Omental fat pad (tissue), 4 donors: ENCODE measurements around the gene SLC2A4RG. TPM values are rescaled to one million over a fixed set of nuclear protein-coding genes. Genes with fewer than 3 reads are reported as not detected.
A peak's percentile ranks its signal among the peaks of the same experiment; 100 is the strongest.

Source experiments
- ATAC-seq: fragments of 150-250 bp; one replicate; pipeline ENCODE4 v1.9.1; 2016; ENCODE audit warnings: mild to moderate bottlenecking, moderate library complexity; ENCODE audit not compliant: low FRiP score
- DNase-seq: peaks from one replicate; pipeline ENCODE4 v3.0.0-alpha.2; 2019; ENCODE audit warnings: low spot score
- total RNA-seq, 4 donors: library from RNA; depleted of rRNA; stranded (reverse); fragments of >200 nt; gene quantifications; one replicate each; pipeline ENCODE4 v1.1.0, GENCODE V29; 2016
- TF ChIP-seq, protein P1 (sequence below), 3 donors: fragments of 450-650 bp; IDR thresholded peaks; one replicate each; pipeline ENCODE4 v1.5.1; 2016 to 2017; ENCODE audit warnings: antibody characterized with exemption in 3 of 3, mild to moderate bottlenecking in 3 of 3, moderate library complexity in 2 of 3

Gene SLC2A4RG
- total RNA-seq, 4 donors from 2014 or later = 25.3 to 82.0 (median 40.9) TPM

DNA sequence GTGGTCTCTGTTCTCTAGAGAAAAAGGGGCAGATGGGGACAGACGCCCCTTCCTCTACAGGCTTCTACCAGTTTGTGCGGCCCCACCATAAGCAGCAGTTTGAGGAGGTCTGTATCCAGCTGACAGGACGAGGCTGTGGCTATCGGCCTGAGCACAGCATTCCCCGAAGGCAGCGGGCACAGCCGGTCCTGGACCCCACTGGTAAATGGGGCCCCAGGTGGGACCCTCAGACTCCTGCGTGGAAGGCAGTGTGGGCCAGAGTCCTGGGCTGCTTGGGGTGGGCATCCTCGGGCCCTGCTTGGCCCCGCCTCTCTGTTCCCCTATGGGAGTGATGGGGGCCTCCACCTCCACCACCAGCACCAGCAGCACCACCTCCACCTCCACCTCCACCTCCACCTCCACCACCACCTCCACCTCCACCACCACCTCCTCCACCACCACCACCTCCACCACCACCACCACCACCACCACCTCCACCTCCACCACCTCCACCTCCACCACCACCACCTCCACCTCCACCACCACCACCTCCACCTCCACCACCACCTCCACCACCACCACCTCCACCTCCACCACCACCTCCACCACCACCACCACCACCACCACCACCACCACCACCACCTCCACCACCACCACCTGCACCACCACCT lies 46.4 kb upstream of the SLC2A4RG start:
- ATAC-seq (no peak), DNase-seq (no peak)
- TF ChIP-seq, protein P1, sequence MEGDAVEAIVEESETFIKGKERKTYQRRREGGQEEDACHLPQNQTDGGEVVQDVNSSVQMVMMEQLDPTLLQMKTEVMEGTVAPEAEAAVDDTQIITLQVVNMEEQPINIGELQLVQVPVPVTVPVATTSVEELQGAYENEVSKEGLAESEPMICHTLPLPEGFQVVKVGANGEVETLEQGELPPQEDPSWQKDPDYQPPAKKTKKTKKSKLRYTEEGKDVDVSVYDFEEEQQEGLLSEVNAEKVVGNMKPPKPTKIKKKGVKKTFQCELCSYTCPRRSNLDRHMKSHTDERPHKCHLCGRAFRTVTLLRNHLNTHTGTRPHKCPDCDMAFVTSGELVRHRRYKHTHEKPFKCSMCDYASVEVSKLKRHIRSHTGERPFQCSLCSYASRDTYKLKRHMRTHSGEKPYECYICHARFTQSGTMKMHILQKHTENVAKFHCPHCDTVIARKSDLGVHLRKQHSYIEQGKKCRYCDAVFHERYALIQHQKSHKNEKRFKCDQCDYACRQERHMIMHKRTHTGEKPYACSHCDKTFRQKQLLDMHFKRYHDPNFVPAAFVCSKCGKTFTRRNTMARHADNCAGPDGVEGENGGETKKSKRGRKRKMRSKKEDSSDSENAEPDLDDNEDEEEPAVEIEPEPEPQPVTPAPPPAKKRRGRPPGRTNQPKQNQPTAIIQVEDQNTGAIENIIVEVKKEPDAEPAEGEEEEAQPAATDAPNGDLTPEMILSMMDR (IDR thresholded peaks at IDR 0.05) = no peak

DNA sequence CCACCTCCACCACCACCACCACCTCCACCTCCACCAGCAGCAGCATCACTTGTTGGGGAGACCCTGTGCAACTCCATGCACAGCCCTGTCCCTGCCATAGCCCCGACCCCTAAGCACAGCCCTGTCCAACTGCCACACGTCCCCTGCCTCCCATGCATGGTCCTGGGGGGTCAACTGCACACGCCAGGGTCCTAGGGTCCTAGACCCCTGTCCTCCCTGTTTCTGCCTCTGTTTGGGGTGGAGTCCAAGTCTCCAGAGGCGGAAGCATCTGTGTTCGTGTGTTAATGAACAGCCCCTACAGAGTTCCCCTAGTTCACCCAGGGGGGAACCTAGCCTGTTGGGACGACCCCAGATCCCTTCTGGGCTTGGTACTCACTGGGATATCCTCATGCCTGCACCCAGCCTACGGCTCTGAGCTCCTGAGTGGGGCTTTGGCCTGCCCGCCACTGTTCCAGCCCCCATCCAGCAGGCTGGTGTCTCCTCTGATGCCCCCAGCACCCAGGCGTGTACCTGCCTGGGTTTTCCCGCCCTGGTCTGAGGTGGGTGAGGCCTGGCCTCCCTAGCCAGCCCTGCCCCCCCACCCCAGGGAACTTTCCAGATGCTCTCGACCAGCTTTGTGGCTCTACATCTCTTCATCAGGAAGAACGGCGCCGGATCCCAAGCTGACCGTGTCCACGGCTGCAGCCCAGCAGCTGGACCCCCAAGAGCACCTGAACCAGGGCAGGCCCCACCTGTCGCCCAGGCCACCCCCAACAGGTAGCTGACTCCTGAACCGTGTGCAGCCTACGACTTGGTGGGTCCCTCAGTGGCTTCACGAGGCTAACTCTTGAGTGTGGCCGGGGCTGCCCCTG lies 45.6 kb upstream of the SLC2A4RG start:
- ATAC-seq = no peak
- TF ChIP-seq, protein P1 (IDR thresholded peaks at IDR 0.05) = no peak
- DNase-seq = no peak

DNA sequence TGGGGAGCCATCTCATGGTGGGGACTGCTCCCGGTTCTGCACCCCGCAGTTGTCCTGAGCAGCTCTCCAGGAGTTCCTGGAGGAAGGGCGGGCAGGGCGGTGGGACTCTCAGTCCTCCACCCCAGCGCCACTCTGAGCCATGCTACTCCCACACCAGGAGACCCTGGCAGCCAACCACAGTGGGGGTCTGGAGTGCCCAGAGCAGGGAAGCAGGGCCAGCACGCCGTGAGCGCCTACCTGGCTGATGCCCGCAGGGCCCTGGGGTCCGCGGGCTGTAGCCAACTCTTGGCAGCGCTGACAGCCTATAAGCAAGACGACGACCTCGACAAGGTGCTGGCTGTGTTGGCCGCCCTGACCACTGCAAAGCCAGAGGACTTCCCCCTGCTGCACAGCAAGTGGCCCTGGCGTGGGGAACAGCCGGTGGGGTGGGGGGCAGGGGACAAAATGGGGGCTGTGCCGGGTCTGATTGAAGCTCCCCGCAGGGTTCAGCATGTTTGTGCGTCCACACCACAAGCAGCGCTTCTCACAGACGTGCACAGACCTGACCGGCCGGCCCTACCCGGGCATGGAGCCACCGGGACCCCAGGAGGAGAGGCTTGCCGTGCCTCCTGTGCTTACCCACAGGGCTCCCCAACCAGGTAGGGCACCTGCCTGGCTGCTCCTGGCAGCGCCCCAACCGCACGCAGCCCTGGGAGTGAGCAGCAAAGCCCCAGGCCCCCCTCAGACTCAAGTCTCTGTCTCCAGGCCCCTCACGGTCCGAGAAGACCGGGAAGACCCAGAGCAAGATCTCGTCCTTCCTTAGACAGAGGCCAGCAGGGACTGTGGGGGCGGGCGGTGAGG lies 44.8 kb upstream of the SLC2A4RG start:
- no peak for ATAC-seq
- TF ChIP-seq, protein P1 (IDR thresholded peaks at IDR 0.05) = no peak
- DNase-seq = no peak

DNA sequence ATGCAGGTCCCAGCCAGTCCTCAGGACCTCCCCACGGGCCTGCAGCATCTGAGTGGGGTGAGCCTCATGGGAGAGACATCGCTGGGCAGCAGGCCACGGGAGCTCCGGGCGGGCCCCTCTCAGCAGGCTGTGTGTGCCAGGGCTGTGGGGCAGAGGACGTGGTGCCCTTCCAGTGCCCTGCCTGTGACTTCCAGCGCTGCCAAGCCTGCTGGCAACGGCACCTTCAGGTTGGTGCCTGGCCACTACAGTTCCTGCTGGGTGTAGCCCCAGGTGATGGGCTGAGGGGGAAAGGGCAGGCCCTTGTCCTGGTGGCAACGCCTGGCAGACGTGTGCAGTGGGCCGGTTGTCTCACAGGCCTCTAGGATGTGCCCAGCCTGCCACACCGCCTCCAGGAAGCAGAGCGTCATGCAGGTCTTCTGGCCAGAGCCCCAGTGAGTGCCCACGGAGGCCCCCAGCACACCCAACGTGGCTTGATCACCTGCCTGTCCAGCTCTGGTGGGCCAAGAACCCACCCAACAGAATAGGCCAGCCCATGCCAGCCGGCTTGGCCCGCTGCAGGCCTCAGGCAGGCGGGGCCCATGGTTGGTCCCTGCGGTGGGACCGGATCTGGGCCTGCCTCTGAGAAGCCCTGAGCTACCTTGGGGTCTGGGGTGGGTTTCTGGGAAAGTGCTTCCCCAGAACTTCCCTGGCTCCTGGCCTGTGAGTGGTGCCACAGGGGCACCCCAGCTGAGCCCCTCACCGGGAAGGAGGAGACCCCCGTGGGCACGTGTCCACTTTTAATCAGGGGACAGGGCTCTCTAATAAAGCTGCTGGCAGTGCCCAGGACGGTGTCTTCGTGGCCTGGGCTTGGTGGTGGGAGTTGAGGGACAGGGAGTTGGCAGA lies 43.9 kb upstream of the SLC2A4RG start:
- ATAC-seq = no peak
- no peak for DNase-seq

DNA sequence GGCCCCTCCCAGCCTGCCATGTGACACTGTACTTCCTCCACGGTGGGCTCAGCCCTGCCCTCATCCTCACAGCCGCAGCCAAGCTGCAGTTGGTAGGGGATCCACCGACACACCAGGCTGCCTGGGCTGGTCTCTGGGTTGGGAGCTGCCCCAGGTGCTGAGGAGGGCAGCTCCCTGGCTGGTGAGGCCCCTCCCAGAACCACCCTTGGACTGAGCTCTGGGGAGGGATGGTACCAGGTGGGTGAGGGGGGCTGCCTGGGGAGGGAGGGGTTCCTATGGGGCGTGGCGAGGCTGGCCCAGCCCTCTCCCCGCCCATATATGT lies 43.3 kb upstream of the SLC2A4RG start:
- ATAC-seq (peak; percentile 30), DNase-seq (no peak)
- TF ChIP-seq, protein P1 (IDR thresholded peaks at IDR 0.05) = no peak

More for the DNA sequence above, 43.9 kb upstream of the SLC2A4RG start:
- TF ChIP-seq, protein P1 (IDR thresholded peaks at IDR 0.05) = no peak

DNA sequence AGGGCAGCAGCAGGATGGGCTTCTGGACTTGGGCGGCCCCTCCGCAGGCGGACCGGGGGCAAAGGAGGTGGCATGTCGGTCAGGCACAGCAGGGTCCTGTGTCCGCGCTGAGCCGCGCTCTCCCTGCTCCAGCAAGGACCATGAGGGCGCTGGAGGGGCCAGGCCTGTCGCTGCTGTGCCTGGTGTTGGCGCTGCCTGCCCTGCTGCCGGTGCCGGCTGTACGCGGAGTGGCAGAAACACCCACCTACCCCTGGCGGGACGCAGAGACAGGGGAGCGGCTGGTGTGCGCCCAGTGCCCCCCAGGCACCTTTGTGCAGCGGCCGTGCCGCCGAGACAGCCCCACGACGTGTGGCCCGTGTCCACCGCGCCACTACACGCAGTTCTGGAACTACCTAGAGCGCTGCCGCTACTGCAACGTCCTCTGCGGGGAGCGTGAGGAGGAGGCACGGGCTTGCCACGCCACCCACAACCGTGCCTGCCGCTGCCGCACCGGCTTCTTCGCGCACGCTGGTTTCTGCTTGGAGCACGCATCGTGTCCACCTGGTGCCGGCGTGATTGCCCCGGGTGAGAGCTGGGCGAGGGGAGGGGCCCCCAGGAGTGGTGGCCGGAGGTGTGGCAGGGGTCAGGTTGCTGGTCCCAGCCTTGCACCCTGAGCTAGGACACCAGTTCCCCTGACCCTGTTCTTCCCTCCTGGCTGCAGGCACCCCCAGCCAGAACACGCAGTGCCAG lies 42.8 kb upstream of the SLC2A4RG start, which contains the start of gene TNFRSF6B:
TNFRSF6B (plus strand) TSS at position 25 of the 729 bp plus-strand sequence; CDS start at position 141, 116 bp downstream.
- TF ChIP-seq, protein P1 (IDR thresholded peaks at IDR 0.05) = no peak
- DNase-seq = no peak
- ATAC-seq = peak; percentile 1
